ENCODE results near the gene CD79B. TPM values are rescaled to one million over a fixed set of nuclear protein-coding genes. Genes with fewer than 3 reads are reported as not detected.

The CD79B gene
- total RNA-seq, 1 donor from 2014 or later: 0.25 TPM

DNA sequence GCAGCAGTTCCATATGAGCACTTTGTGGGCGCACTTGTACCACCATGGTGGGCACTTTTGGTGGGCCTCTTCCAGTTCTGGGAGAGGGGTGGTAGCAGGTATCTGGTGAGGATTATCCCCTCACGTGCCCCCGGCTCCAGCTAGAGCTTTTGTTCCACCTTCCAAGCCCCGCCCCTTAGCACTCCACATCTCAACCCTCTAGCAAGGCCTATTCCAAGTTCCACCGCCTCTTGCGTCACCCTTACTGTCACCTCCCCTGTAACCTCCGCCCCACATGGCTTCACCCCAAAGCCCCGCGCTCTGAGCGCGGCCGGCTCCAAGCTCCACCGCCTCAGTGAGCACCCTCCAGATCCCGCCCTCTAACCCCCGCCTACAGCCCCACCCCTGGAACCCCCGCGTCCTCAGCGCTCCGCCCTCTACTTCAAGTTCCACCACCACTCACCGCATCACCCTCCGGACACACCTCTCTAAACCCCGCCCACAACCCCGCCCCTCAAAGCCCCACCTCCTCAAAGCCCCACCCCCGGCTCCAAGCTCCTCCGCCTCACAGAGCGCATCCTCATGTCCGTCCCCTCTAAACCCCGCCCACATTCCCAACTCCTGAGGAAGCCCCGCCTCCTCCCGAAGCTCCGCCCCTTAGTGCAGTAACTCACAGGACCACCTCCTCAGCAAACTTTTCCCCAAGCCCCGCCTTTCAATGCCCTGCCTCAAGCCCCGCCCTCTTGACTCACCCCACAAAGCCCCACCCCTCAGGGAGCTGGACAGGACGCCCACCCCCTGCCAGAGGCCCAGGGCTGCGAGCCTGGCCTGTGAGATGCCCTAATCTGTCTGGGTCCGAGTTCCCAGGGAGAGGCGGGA lies 29.5 kb upstream of the CD79B start:
- no peaks in the 10 kb centered on the region for H3K9me3 ChIP-seq (ENCODE audit: insufficient read depth, low read depth, low read length)
- no peak overlapping the region for H3K27ac Mint-ChIP-seq (ENCODE audit: unreplicated experiment)
- TF ChIP-seq, protein P1, sequence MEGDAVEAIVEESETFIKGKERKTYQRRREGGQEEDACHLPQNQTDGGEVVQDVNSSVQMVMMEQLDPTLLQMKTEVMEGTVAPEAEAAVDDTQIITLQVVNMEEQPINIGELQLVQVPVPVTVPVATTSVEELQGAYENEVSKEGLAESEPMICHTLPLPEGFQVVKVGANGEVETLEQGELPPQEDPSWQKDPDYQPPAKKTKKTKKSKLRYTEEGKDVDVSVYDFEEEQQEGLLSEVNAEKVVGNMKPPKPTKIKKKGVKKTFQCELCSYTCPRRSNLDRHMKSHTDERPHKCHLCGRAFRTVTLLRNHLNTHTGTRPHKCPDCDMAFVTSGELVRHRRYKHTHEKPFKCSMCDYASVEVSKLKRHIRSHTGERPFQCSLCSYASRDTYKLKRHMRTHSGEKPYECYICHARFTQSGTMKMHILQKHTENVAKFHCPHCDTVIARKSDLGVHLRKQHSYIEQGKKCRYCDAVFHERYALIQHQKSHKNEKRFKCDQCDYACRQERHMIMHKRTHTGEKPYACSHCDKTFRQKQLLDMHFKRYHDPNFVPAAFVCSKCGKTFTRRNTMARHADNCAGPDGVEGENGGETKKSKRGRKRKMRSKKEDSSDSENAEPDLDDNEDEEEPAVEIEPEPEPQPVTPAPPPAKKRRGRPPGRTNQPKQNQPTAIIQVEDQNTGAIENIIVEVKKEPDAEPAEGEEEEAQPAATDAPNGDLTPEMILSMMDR (IDR thresholded peaks at IDR 0.05; ENCODE audit: insufficient read depth, low read depth, low read length): no peak
- TF ChIP-seq EZH2 (IDR thresholded peaks at IDR 0.05; ENCODE audit: insufficient read depth, low read length): no peak
- H3K27me3 ChIP-seq (ENCODE audit: insufficient read depth, low read length): no peaks in the 10 kb centered on the region
- H3K27me3 Mint-ChIP-seq (ENCODE audit: low read depth, unreplicated experiment): peaks cover 25% of the 10 kb centered on the region
- H2AFZ ChIP-seq (ENCODE audit: low read depth, low read length): no peak overlapping the region
- DNase-seq (ENCODE audit: low read depth): peak; percentile 14
- H3K4me3 Mint-ChIP-seq (ENCODE audit: unreplicated experiment): peak overlapping the region; percentile 45
- H3K79me2 ChIP-seq (ENCODE audit: insufficient read depth, low read length): no peaks in the 10 kb centered on the region
- H3K4me1 Mint-ChIP-seq (ENCODE audit: low read depth, unreplicated experiment): peaks cover under 1% of the 10 kb centered on the region
- H3K36me3 Mint-ChIP-seq (ENCODE audit: low read depth, unreplicated experiment): no peaks in the 10 kb centered on the region
- H3K4me1 ChIP-seq (ENCODE audit: insufficient read depth, low read length): no peaks in the 10 kb centered on the region
- H3K4me3 ChIP-seq (ENCODE audit: insufficient read depth, low read depth, low read length): no peak overlapping the region
- H3K27ac ChIP-seq (ENCODE audit: low read depth, low read length): no peak overlapping the region
- H3K36me3 ChIP-seq (ENCODE audit: insufficient read depth, low read length): no peaks in the 10 kb centered on the region
- H3K4me2 ChIP-seq (ENCODE audit: low read length): peak overlapping the region; percentile 56
- FAIRE-seq: no peak
- no peaks in the 10 kb centered on the region for H4K20me1 ChIP-seq (ENCODE audit: insufficient read depth, low read length)
- no peaks in the 10 kb centered on the region for H3K9me3 Mint-ChIP-seq (ENCODE audit: unreplicated experiment)
- no peak overlapping the region for H3K9ac ChIP-seq (ENCODE audit: low read length)

DNA sequence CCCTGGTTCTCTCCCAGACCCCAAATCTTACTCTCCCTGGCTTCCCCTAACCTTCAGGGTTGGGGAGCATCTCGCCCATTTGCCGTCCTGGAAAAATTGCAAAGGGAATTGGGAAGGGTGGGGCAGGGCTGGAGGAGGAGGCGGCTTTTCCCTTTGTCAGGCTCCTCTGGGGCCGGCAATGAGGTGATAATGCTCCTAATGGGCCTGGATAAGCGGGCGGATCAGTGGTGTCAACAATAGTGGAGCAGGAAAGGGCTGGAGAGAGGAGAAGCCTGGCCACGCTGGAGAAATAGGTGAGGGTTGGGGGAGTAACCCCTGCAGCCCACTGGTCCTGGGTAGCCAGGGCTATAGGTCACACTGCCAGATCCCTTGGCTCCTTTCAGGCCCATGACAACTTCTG lies 28.3 kb upstream of the CD79B start:
- H3K27ac ChIP-seq (ENCODE audit: low read depth, low read length): no peak overlapping the region
- Mint-ChIP-seq H3K36me3 (ENCODE audit: low read depth, unreplicated experiment) (no peaks in the 10 kb centered on the region), H3K4me3 (ENCODE audit: unreplicated experiment) (no peak overlapping the region), H3K4me1 (ENCODE audit: low read depth, unreplicated experiment) (peaks cover 6% of the 10 kb centered on the region), H3K27me3 (ENCODE audit: low read depth, unreplicated experiment) (peaks cover 26% of the 10 kb centered on the region), H3K27ac (ENCODE audit: unreplicated experiment) (no peak overlapping the region), H3K9me3 (ENCODE audit: unreplicated experiment) (no peaks in the 10 kb centered on the region)
- DNase-seq (ENCODE audit: low read depth): no peak
- H3K4me2 ChIP-seq (ENCODE audit: low read length): no peak overlapping the region
- no peak overlapping the region for H3K9ac ChIP-seq (ENCODE audit: low read length)
- H2AFZ ChIP-seq (ENCODE audit: low read depth, low read length): no peak overlapping the region
- H3K4me1 ChIP-seq (ENCODE audit: insufficient read depth, low read length): no peaks in the 10 kb centered on the region
- no peak overlapping the region for H3K4me3 ChIP-seq (ENCODE audit: insufficient read depth, low read depth, low read length)
- no peak for FAIRE-seq
- H3K36me3 ChIP-seq (ENCODE audit: insufficient read depth, low read length): no peaks in the 10 kb centered on the region
- TF ChIP-seq, protein P1 (IDR thresholded peaks at IDR 0.05; ENCODE audit: insufficient read depth, low read depth, low read length): no peak
- TF ChIP-seq EZH2 (IDR thresholded peaks at IDR 0.05; ENCODE audit: insufficient read depth, low read length): no peak
- H4K20me1 ChIP-seq (ENCODE audit: insufficient read depth, low read length): no peaks in the 10 kb centered on the region
- H3K79me2 ChIP-seq (ENCODE audit: insufficient read depth, low read length): no peaks in the 10 kb centered on the region
- no peaks in the 10 kb centered on the region for H3K9me3 ChIP-seq (ENCODE audit: insufficient read depth, low read depth, low read length)
- H3K27me3 ChIP-seq (ENCODE audit: insufficient read depth, low read length): no peaks in the 10 kb centered on the region

DNA sequence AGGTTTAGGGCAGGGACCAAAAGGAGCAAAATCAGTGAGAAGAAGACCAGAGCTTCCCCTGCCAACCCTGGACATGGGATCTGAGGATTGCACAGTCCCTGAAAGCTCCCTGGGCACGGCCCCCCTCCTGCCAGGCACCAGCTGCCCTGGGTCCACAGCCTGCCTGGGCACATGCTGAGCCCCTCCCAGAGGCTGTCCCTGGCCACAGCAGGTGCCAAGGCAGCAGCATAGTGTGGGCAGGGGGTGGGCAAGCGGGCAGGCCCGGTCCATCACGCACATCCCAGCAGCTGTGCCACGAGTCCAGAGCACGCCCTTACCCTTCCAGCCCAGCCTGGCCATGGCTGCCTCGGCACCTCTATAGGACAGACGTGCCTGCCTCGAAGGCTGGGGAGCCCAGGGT lies 27.9 kb upstream of the CD79B start:
- Mint-ChIP-seq H3K36me3 (ENCODE audit: low read depth, unreplicated experiment) (no peaks in the 10 kb centered on the region), H3K27me3 (ENCODE audit: low read depth, unreplicated experiment) (peaks cover 26% of the 10 kb centered on the region), H3K4me1 (ENCODE audit: low read depth, unreplicated experiment) (peaks cover 6% of the 10 kb centered on the region), H3K27ac (ENCODE audit: unreplicated experiment) (no peak overlapping the region), H3K9me3 (ENCODE audit: unreplicated experiment) (no peaks in the 10 kb centered on the region), H3K4me3 (ENCODE audit: unreplicated experiment) (no peak overlapping the region)
- H4K20me1 ChIP-seq (ENCODE audit: insufficient read depth, low read length): no peaks in the 10 kb centered on the region
- no peaks in the 10 kb centered on the region for H3K9me3 ChIP-seq (ENCODE audit: insufficient read depth, low read depth, low read length)
- H3K27me3 ChIP-seq (ENCODE audit: insufficient read depth, low read length): no peaks in the 10 kb centered on the region
- no peak overlapping the region for H2AFZ ChIP-seq (ENCODE audit: low read depth, low read length)
- H3K4me2 ChIP-seq (ENCODE audit: low read length): no peak overlapping the region
- no peak overlapping the region for H3K9ac ChIP-seq (ENCODE audit: low read length)
- TF ChIP-seq, protein P1 (IDR thresholded peaks at IDR 0.05; ENCODE audit: insufficient read depth, low read depth, low read length): no peak
- no peak for TF ChIP-seq EZH2 (IDR thresholded peaks at IDR 0.05; ENCODE audit: insufficient read depth, low read length)
- H3K79me2 ChIP-seq (ENCODE audit: insufficient read depth, low read length): no peaks in the 10 kb centered on the region
- no peaks in the 10 kb centered on the region for H3K4me1 ChIP-seq (ENCODE audit: insufficient read depth, low read length)
- H3K4me3 ChIP-seq (ENCODE audit: insufficient read depth, low read depth, low read length): no peak overlapping the region
- no peaks in the 10 kb centered on the region for H3K36me3 ChIP-seq (ENCODE audit: insufficient read depth, low read length)
- DNase-seq (ENCODE audit: low read depth) (no peak), FAIRE-seq (no peak)
- H3K27ac ChIP-seq (ENCODE audit: low read depth, low read length): no peak overlapping the region

Measured in astrocyte (in vitro differentiated cells and primary cell).